GM10266 (cell line): ENCODE results near the gene RPL37A.
"Not testable (repeated sequence)": the region's sequence is repeated elsewhere in the genome, so short reads cannot be mapped to it uniquely, and the experiment has no call there.

Experiments
- DNase-seq: peaks from one replicate; pipeline ENCODE4 v3.0.0; 2012; ENCODE audit errors: extremely low spot score
- CTCF ChIP-seq: IDR thresholded peaks from 2 replicates; pipeline ENCODE4 v1.5.1; 2012; ENCODE audit warnings: mild to moderate bottlenecking, low read depth; ENCODE audit not compliant: control insufficient read depth, insufficient read depth; ENCODE audit errors: missing control alignments

Gene RPL37A

GRCh38 chr2:216517447-216518225, 19.0 kb downstream of the RPL37A start:
- TF ChIP-seq CTCF = no peak
- DNase-seq = no peak

GRCh38 chr2:216518566-216519119, 20.0 kb downstream of the RPL37A start:
- DNase-seq = not testable (repeated sequence)

GRCh38 chr2:216519154-216519762, 20.6 kb downstream of the RPL37A start:
- peak; percentile 50 for DNase-seq
- TF ChIP-seq CTCF = peak; percentile 68

GRCh38 chr2:216520112-216520511, 21.5 kb downstream of the RPL37A start:
- TF ChIP-seq CTCF = no peak
- no peak for DNase-seq

GRCh38 chr2:216522892-216523502, 24.4 kb downstream of the RPL37A start:
- DNase-seq = no peak
- TF ChIP-seq CTCF = no peak

- TF ChIP-seq CTCF = no peak
- no peak for DNase-seq
These were observed 27.3 kb downstream of the RPL37A start for GRCh38 chr2:216525972-216526371.

- DNase-seq = no peak
- TF ChIP-seq CTCF = no peak
These were observed 28.3 kb downstream of the RPL37A start for GRCh38 chr2:216526939-216527338.
